GM19351 (cell line): Measurements from ENCODE around the gene CCDC88B.

Experiments used
- ATAC-seq: cut with Tn5 transposase; IDR thresholded peaks from one replicate; pipeline ENCODE4 v1.9.1; 2021; ENCODE audit warnings: mild to moderate bottlenecking, moderate library complexity; ENCODE audit not compliant: unreplicated experiment

The CCDC88B gene, protein sequence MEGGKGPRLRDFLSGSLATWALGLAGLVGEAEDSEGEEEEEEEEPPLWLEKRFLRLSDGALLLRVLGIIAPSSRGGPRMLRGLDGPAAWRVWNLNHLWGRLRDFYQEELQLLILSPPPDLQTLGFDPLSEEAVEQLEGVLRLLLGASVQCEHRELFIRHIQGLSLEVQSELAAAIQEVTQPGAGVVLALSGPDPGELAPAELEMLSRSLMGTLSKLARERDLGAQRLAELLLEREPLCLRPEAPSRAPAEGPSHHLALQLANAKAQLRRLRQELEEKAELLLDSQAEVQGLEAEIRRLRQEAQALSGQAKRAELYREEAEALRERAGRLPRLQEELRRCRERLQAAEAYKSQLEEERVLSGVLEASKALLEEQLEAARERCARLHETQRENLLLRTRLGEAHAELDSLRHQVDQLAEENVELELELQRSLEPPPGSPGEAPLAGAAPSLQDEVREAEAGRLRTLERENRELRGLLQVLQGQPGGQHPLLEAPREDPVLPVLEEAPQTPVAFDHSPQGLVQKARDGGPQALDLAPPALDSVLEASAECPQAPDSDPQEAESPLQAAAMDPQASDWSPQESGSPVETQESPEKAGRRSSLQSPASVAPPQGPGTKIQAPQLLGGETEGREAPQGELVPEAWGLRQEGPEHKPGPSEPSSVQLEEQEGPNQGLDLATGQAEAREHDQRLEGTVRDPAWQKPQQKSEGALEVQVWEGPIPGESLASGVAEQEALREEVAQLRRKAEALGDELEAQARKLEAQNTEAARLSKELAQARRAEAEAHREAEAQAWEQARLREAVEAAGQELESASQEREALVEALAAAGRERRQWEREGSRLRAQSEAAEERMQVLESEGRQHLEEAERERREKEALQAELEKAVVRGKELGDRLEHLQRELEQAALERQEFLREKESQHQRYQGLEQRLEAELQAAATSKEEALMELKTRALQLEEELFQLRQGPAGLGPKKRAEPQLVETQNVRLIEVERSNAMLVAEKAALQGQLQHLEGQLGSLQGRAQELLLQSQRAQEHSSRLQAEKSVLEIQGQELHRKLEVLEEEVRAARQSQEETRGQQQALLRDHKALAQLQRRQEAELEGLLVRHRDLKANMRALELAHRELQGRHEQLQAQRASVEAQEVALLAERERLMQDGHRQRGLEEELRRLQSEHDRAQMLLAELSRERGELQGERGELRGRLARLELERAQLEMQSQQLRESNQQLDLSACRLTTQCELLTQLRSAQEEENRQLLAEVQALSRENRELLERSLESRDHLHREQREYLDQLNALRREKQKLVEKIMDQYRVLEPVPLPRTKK (N-terminal part only)

DNA sequence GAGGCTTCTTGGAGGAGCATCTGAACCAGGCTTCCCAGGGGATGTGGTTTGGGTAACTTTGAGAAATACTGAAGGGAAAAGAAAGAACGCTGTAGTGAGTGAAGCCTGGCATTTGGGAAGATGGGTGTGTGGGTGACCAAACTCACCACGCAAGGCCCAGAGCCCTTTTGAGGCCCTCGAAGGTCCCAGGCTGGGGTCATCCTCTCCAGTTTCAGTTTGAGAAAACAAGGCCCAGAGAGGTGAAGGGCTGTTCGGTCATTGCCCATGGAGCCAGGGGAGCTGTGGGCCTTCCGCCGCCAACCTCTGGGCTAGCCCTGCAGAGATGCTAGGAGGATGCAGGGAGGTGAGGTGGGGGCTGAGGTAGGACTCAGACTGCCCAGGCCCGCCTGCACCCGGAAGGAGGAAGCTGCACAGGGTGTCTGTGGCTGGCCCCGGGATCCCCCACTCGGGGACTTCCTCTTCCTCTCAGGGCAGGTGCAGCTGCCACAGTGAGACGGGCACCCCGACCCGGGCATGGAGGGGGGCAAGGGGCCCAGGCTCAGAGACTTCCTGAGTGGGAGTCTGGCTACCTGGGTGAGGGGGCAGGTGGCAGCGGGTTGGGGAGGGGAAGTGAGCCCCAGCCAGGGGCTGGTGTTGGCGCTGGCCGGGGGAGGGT lies at the start of gene CCDC88B:
CCDC88B (plus strand) TSS at position 451 of the 655 bp plus-strand sequence; CDS start at position 514, 63 bp downstream.
- ATAC-seq: peak; percentile 55

DNA sequence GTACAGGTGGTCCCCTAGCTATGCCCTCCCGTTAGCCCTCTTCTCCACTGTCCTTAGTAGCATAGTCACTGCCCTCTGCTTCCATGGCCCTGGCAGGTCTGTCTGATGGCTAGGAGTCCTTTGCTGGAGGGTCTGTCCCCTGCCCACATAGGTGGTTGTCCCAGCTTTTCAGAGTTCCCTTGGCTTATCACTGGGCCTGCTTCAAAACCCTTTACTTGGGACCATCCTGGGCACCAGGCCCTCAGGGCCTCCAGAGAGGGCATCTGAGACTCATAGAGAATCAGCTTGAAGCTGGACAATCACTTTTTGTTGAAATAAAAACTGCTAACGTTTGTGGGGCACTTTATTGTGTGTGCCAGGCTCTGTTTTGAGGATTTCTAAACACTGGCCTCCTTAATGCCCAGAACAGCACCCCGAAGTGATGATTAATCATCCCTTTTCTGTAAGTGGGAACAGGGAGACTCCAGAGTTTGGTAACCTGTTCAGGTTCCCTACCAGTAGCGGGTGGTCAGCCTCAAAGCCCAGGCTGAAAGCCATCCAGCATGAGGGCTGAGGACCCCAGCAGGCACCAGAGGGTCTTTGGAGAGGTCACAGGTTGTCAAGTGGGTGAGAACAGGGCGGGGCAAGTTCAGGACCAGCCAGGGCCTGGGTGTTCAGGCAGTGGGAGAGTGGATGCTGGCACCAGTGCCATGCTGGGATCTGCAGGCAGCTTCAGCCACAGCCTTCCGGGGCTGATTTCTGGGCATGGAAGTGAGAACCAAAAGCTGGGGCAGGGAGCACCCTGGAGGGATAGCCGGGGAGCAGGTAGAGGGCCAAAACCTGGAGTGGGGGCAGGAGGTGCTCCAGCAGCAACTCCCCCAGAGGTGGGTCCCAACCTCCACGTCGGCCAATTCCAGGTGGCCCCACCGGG lies 49.4 kb upstream of the CCDC88B start:
- no peak for ATAC-seq

DNA sequence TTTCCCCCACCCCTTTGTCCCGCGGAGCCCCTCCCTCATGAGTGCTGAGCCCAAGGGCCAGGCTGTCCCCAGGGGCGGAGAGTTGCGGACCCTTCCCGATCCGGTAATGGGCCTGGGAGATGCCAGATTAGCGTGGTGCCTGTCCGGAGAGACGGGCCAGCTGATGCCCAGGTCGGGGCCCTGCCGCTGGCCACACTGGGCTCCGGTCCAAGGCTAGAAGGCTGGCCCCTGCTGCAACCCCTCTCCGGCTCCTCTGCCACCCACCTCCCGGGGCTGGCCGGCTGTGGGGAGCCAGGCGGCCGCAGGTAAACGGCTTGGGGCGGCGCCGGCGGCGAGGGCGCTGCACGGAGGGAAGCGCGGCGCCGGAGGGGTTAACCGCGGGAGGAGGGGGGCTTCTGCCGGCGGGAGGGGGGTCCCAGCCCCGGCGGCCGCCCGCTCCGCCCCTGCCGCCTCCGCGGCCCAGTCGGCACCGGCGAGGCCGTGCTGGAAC lies 48.7 kb upstream of the CCDC88B start, which contains the start of gene KCNK4:
KCNK4 (plus strand) TSS at position 41 of the 490 bp plus-strand sequence. CDS start 1,717 bp downstream, outside the sequence.
- ATAC-seq: no peak

DNA sequence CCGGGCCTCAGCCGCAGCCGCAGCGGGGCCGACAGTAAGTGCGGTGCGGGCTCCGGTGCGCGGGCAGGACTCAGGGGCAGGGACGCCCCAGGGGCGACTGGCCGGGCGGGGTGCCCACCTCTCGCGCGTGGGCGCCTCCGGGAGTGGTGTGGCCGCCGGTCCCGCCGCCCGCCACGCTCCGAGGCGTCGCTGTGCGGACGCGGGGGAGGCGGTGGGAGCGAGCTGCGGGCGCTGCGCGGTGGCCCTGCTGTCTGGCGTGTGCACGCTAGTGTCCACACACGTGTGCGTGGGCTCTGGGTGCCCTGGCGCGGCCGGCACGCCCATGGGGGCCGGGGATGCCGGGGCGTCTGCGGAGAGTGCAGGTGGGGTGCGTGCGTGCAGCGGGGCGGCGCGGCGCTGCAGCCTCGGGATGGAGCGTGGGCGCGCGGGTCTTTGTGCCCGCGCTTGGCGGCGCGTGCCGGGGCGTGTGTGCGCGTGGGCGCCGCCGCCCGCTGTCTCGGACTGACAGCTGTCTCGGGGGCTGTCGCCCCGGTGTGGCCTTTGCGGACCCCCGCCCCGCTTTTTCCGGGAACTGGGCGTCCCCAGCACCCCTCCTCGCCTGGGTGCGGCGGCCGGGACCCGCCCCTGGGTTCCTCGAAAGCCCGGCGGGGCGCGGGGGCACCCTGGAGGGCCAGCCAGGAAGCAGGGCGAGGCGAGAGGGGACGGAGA lies 48.1 kb upstream of the CCDC88B start:
- ATAC-seq: no peak

GRCh38 chr11:64292460-64293254 lies 47.3 kb upstream of the CCDC88B start:
- no peak for ATAC-seq

DNA sequence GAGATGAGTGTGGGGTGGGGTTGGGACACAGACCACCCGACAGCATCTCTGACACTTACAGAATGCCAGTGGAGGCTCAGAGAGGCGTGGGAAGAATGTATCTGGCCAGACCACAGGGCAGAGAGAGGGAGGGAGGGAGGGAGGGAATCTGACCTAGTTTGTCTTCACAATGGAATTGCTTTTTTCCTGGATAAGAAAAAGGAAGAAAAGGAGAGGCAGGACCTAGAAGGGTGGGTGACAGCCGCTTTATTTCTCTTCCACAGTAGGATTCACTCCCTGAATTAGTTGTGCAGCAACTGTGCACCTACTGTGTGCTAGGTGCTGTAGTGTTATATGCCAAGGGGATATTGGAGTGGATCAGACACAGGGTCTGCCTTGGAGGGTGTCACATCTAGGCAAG lies 45.2 kb upstream of the CCDC88B start:
- no peak for ATAC-seq

- no peak for ATAC-seq
These were observed 44.2 kb upstream of the CCDC88B start for GRCh38 chr11:64295760-64296159.

GRCh38 chr11:64296236-64296635 lies 43.8 kb upstream of the CCDC88B start:
- ATAC-seq: no peak

- no peak for ATAC-seq
These were observed 42.9 kb upstream of the CCDC88B start for GRCh38 chr11:64296830-64297698.

GRCh38 chr11:64297699-64298358 lies 42.2 kb upstream of the CCDC88B start:
- no peak for ATAC-seq

DNA sequence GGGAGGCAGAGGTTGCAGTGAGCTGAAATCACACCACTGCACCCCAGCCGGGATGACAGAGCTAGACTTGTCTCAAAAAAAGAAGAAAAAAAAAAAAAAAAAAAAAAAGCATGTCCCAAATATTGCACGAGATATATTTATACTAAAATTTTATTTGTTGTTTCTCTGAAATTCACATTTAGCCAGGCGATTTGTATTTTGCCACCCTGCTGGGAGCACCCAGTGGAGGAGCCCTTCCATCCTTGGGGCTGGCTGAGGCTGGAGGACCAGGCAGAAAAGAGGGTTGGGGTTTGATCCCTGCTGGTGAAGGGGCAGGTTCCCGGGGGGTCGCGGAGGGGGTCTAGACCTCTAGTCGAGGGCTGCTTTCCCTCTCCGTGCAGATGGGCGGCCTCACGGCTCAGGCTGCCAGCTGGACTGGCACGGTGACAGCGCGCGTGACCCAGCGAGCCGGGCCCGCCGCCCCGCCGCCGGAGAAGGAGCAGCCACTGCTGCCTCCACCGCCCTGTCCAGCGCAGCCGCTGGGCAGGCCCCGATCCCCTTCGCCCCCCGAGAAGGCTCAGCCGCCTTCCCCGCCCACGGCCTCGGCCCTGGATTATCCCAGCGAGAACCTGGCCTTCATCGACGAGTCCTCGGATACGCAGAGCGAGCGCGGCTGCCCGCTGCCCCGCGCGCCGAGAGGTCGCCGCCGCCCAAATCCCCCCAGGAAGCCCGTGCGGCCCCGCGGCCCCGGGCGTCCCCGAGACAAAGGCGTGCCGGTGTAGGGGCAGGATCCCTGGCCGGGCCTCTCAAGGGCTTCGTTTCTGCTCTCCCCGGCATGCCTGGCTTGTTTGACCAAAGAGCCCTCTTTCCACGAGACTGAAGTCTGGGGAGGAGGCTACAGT lies 40.8 kb upstream of the CCDC88B start:
- ATAC-seq: no peak

- ATAC-seq: no peak
These were observed 40.0 kb upstream of the CCDC88B start, which contains the start of gene CATSPERZ for GRCh38 chr11:64299847-64300648. Gene CATSPERZ, plus strand, starts transcription at chr11:64300358. Its CDS starts 53 bp downstream, at chr11:64300411.

DNA sequence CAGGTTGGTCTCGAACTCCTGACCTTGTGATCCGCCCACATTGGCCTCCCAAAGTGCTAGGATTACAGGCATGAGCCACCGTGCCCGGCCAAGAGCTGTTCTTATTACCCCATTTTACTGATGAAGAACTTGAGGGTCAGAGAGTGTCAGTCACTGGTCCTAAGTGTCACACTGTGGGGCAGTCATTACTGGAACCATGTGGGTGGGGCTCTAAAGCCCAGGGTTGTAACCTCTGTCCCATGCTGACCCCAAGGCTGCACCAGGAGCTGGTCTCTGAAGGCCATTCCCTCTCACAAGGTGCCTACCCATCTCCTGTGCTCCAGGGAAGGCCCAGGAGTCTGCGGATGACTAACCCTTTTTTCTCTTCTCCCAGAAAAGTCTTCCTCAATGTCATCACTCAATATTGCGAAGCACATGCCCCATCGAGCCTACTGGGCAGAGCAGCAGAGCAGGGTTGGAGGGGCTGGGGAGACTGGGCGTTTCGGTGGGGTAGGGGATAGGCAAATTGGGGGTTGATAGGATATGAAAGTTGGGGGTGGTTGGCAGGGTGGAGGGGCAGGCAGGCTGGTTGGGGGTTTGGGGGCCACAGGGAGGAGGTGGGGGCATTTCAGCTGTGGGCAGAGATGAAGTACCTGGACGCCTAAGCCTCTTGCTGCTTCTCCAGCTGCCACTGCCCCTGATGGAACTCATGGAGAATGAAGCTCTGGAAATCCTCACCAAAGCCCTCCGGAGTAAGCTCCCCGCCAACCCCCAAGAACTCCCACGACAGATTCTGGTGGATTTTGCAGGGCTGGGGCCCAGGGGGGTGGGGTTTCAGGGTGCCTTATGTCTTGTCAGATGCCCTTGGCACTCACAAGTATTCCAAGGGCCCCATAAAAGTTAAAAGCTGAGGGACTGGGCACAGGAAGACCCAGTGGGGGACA lies 36.6 kb upstream of the CCDC88B start:
- ATAC-seq: no peak
